A673 (cell line): ENCODE measurements around the gene TMEM126A. TPM values are rescaled to one million over a fixed set of nuclear protein-coding genes. Genes with fewer than 3 reads are reported as not detected.
A peak's percentile ranks its signal among the peaks of the same experiment; 100 is the strongest.

Source experiments
- BruUV-seq: library from RNA; stranded (reverse); fragments of 400-500 nt; replicated peaks from 2 replicates; lab custom pipeline; 2021; lab: Mats Ljungman, UMichigan
- CTCF ChIA-PET: fragments of 300-600 bp; sonication (Branson Sonifier 250); formaldehyde crosslinking; loops from one replicate; lab custom pipeline; 2022; ENCODE audit warnings: antibody characterized with exemption; lab: Charles Lee
- POLR2A ChIA-PET: fragments of 300-600 bp; sonication (Branson Sonifier 250); formaldehyde crosslinking; loops from one replicate; lab custom pipeline; 2022; ENCODE audit warnings: antibody characterized with exemption; ENCODE audit not compliant: low non-redundant PET; lab: Charles Lee
- DNase-seq: peaks from one replicate; pipeline ENCODE4 v3.0.0-alpha.2; 2015; ENCODE audit warnings: low spot score
- H3K27ac ChIP-seq: fragments of 200-600 bp; sonication (generic); 2 replicates; pipeline ENCODE4 v1.5.1; 2016; ENCODE audit warnings: mixed run types, low read depth, mild to moderate bottlenecking, mixed read lengths, antibody characterized with exemption, low read length; ENCODE audit not compliant: poor library complexity, severe bottlenecking
- H3K27me3 ChIP-seq: fragments of 200-600 bp; sonication (generic); replicated peaks from 2 replicates; pipeline ENCODE4 v1.6.1; 2017; ENCODE audit warnings: mixed run types, low read depth, mild to moderate bottlenecking, mixed read lengths, antibody characterized with exemption, low read length; ENCODE audit not compliant: insufficient read depth, poor library complexity
- H3K36me3 ChIP-seq: fragments of 200-600 bp; sonication (generic); 2 replicates; pipeline ENCODE4 v1.6.1; 2016; ENCODE audit warnings: mixed run types, mild to moderate bottlenecking, mixed read lengths, antibody characterized with exemption, low read length; ENCODE audit not compliant: insufficient read depth, poor library complexity, severe bottlenecking
- H3K4me1 ChIP-seq: fragments of 200-600 bp; sonication (generic); 2 replicates; pipeline ENCODE4 v1.6.1; 2017; ENCODE audit warnings: mixed run types, mild to moderate bottlenecking, mixed read lengths, antibody characterized with exemption, low read length; ENCODE audit not compliant: insufficient read depth, poor library complexity, severe bottlenecking
- H3K4me3 ChIP-seq: fragments of 200-600 bp; sonication (generic); 2 replicates; pipeline ENCODE4 v1.5.1; 2016; ENCODE audit warnings: low read depth, mixed run types, mild to moderate bottlenecking, mixed read lengths, low read length; ENCODE audit not compliant: poor library complexity, severe bottlenecking
- H3K9me3 ChIP-seq: fragments of 200-600 bp; sonication (generic); 2 replicates; pipeline ENCODE4 v1.6.1; 2016; ENCODE audit warnings: mixed run types, low read depth, mild to moderate bottlenecking, mixed read lengths, antibody characterized with exemption, low read length; ENCODE audit not compliant: poor library complexity, severe bottlenecking
- CTCF ChIP-seq: fragments of 300-800, 200-600 bp; sonication (generic); conservative IDR thresholded peaks from 2 replicates; pipeline ENCODE4 v1.5.1; 2017; ENCODE audit warnings: low read depth, mild to moderate bottlenecking, antibody characterized with exemption, low read length, moderate library complexity, mixed read lengths
- EZH2 ChIP-seq: fragments of 200-600 bp; sonication (generic); IDR thresholded peaks from 2 replicates; pipeline ENCODE4 v1.6.1; 2017; ENCODE audit warnings: borderline replicate concordance, low read depth, mild to moderate bottlenecking, mixed read lengths, antibody characterized with exemption, low read length; ENCODE audit not compliant: poor library complexity, severe bottlenecking
- intact Hi-C: fragments of 100-400 bp; cut with micrococcal nuclease; formaldehyde crosslinking; loops from one replicate; pipeline ENCODE4 v1.10.0; 2022; ENCODE audit not compliant: unreplicated experiment
- total RNA-seq: library from RNA; stranded (reverse); gene quantifications from 2 replicates; pipeline ENCODE4 v1.2.3, GENCODE V29; 2021

TMEM126A gene
- total RNA-seq, 1 experiment from 2014 or later: 66.0 TPM

- Histone ChIP-seq H3K27me3 (peaks cover 2% of the 10 kb centered on the region), H3K36me3 (no peaks in the 10 kb centered on the region), H3K9me3 (no peaks in the 10 kb centered on the region), H3K27ac (no peak overlapping the region), H3K4me1 (no peaks in the 10 kb centered on the region), H3K4me3 (no peak overlapping the region)
- ChIA-PET POLR2A (no interaction called here), CTCF (no interaction called here)
- no peak for DNase-seq
- intact Hi-C loops: no loop called here
- no TSS peak for BruUV-seq
- TF ChIP-seq CTCF: no peak
- no peak for TF ChIP-seq EZH2
These were observed 28.3 kb upstream of the TMEM126A start for GRCh38 chr11:85619499-85619898.

- CTCF ChIA-PET: no interaction called here
- POLR2A ChIA-PET: no interaction called here
These were observed 27.5 kb upstream of the TMEM126A start for GRCh38 chr11:85620256-85620655.

GRCh38 chr11:85626496-85626895, 21.3 kb upstream of the TMEM126A start:
- Histone ChIP-seq H3K27me3 (peaks cover 9% of the 10 kb centered on the region), H3K36me3 (peaks cover 5% of the 10 kb centered on the region), H3K9me3 (no peaks in the 10 kb centered on the region), H3K4me3 (peak overlapping the region; percentile 70), H3K4me1 (peaks cover 16% of the 10 kb centered on the region), H3K27ac (no peak overlapping the region)
- BruUV-seq: no TSS peak
- ChIA-PET POLR2A (no interaction called here), CTCF (no interaction called here)
- no peak for TF ChIP-seq CTCF
- no peak for TF ChIP-seq EZH2
- intact Hi-C loops: no loop called here
- no peak for DNase-seq

More at GRCh38 chr11:85620256-85620655, 27.5 kb upstream of the TMEM126A start:
- DNase-seq: no peak
- BruUV-seq: no TSS peak
- no peak overlapping the region for H3K27ac ChIP-seq
- H3K27me3 ChIP-seq: peaks cover 9% of the 10 kb centered on the region
- no peak for TF ChIP-seq CTCF
- no peak for TF ChIP-seq EZH2
- intact Hi-C loops: no loop called here
- H3K4me3 ChIP-seq: no peak overlapping the region
- no peaks in the 10 kb centered on the region for H3K9me3 ChIP-seq
- no peaks in the 10 kb centered on the region for H3K4me1 ChIP-seq
- no peaks in the 10 kb centered on the region for H3K36me3 ChIP-seq
